GM12878 (cell line): ENCODE measurements around the gene TPCN1. TPM values are rescaled to one million over a fixed set of nuclear protein-coding genes. Genes with fewer than 3 reads are reported as not detected.

Experiments
- BHLHE40 ChIP-seq, 2 experiments: fragments of 450-650 bp in 1 of 2; IDR thresholded peaks; 2 replicates each; pipeline ENCODE4 v1.6.1; 2011 to 2017; ENCODE audit warnings: low read depth in 2 of 2, borderline replicate concordance in 1 of 2, improper control_type of control experiment in 1 of 2, low read length in 1 of 2, mild to moderate bottlenecking in 1 of 2
- CHD2 ChIP-seq: IDR thresholded peaks from 2 replicates; pipeline ENCODE4 v1.6.1; 2011; ENCODE audit warnings: low read depth, low read length, improper control_type of control experiment, borderline replicate concordance
- EED ChIP-seq: sonication (generic); IDR thresholded peaks from 2 replicates; pipeline ENCODE4 v1.6.1; 2016; ENCODE audit warnings: antibody characterized with exemption, low read depth
- HDGF ChIP-seq: fragments of 450-650 bp; IDR thresholded peaks from 2 replicates; pipeline ENCODE4 v1.6.1; 2016; ENCODE audit warnings: antibody characterized with exemption
- IKZF2 ChIP-seq, 2 experiments: fragments of 450-650 bp; IDR thresholded peaks; 2 replicates each; pipeline ENCODE4 v1.6.1; 2017; ENCODE audit warnings: mild to moderate bottlenecking in 2 of 2, moderate library complexity in 2 of 2
- IRF4 ChIP-seq: IDR thresholded peaks from 2 replicates; pipeline ENCODE4 v1.6.1; 2011; ENCODE audit warnings: low read depth, low read length
- MYC ChIP-seq: IDR thresholded peaks from 2 replicates; pipeline ENCODE4 v1.6.1; 2011; ENCODE audit warnings: mild to moderate bottlenecking, low read length, moderate library complexity, inconsistent platforms; ENCODE audit not compliant: insufficient read depth, insufficient replicate concordance, insufficient read length, severe bottlenecking
- PAX5 ChIP-seq: IDR thresholded peaks from 2 replicates; pipeline ENCODE4 v1.6.1; 2011; ENCODE audit warnings: low read depth, low read length, borderline replicate concordance
- POLR2A ChIP-seq: IDR thresholded peaks from 2 replicates; pipeline ENCODE4 v1.6.1; 2011; ENCODE audit warnings: low read depth, mild to moderate bottlenecking, low read length
- RUNX3 ChIP-seq: IDR thresholded peaks from 2 replicates; pipeline ENCODE4 v1.6.1; 2012; ENCODE audit warnings: low read length, inconsistent platforms
- SPI1 ChIP-seq: IDR thresholded peaks from 2 replicates; pipeline ENCODE4 v1.6.1; 2011; ENCODE audit warnings: low read depth, mild to moderate bottlenecking, low read length, moderate library complexity, borderline replicate concordance; ENCODE audit not compliant: insufficient read depth
- STAT1 ChIP-seq: fragments of 450-650 bp; conservative IDR thresholded peaks from 2 replicates; pipeline ENCODE4 v1.6.1; 2014; ENCODE audit warnings: antibody characterized with exemption, mild to moderate bottlenecking
- TBL1XR1 ChIP-seq: IDR thresholded peaks from 2 replicates; pipeline ENCODE4 v1.6.1; 2012; ENCODE audit warnings: low read depth, low read length, improper control_type of control experiment
- YY1 ChIP-seq: IDR thresholded peaks from 2 replicates; pipeline ENCODE4 v1.6.1; 2011; ENCODE audit warnings: low read depth, mild to moderate bottlenecking, low read length
- polyA plus RNA-seq, 11 experiments: library from polyadenylated mRNA; depleted of rRNA in 4 of 11; unstranded in 6 of 11; stranded (reverse) in 5 of 11; fragments of >200 nt; fragmentation: Nextera tagmentation in 4 of 11; fragmentation: Illumina TruSeq in 1 of 11; extraction: Ambion mirVana in 4 of 11; extraction: Trizol in 1 of 11; gene quantifications; 1 replicate in 1 of 11; 2 replicates in 10 of 11; pipeline versions ENCODE4 v1.2.1 to v1.2.3, GENCODE V29; 2011 to 2016; ENCODE audit warnings: inconsistent platforms in 2 of 11, missing spikeins in 2 of 11, low read depth in 1 of 11
- total RNA-seq, 4 experiments: library from RNA; depleted of rRNA in 3 of 4; stranded (reverse); fragments of >200 nt in 3 of 4; fragmentation: Illumina TruSeq in 1 of 4; extraction: Trizol in 1 of 4; gene quantifications; 2 replicates each; pipeline versions ENCODE4 v1.2.1 to v1.2.3, GENCODE V29; 2013 to 2021
- TF ChIP-seq, protein P1 (sequence below): fragments of 450-650 bp; IDR thresholded peaks from 2 replicates; pipeline ENCODE4 v1.6.1; 2016; ENCODE audit warnings: mild to moderate bottlenecking
- TF ChIP-seq, protein P2 (sequence below): IDR thresholded peaks from 2 replicates; pipeline ENCODE4 v1.6.1; 2011; ENCODE audit warnings: mild to moderate bottlenecking, low read depth, low read length, moderate library complexity; ENCODE audit not compliant: insufficient replicate concordance
- TF ChIP-seq, protein P3 (sequence below): fragments of 450-650 bp; IDR thresholded peaks from 2 replicates; pipeline ENCODE4 v1.6.1; 2017; ENCODE audit warnings: low read depth, mild to moderate bottlenecking, moderate library complexity
- TF ChIP-seq, protein P4 (sequence below), 3 experiments: IDR thresholded peaks in 2 of 3; conservative IDR thresholded peaks in 1 of 3; 2 replicates each; pipeline ENCODE4 v1.5.1; 2011; ENCODE audit warnings: low read depth in 3 of 3, low read length in 3 of 3, mild to moderate bottlenecking in 3 of 3, control low read depth in 2 of 3, moderate library complexity in 2 of 3, inconsistent platforms in 1 of 3, mixed read lengths in 1 of 3; ENCODE audit not compliant: control insufficient read depth in 2 of 3, insufficient read depth in 1 of 3; ENCODE audit errors: extremely low read depth in 1 of 3
- TF ChIP-seq, protein P5 (sequence below): fragments of 450-650 bp; IDR thresholded peaks from 2 replicates; pipeline ENCODE4 v1.6.1; 2017; ENCODE audit warnings: mild to moderate bottlenecking, moderate library complexity

Gene TPCN1
- total and polyA plus RNA-seq, 10 of the 15 experiments (the other 5 are each of a cell fraction or from before 2014, with no cell fraction given): 0.79 to 30.9 (median 19.4) TPM

DNA sequence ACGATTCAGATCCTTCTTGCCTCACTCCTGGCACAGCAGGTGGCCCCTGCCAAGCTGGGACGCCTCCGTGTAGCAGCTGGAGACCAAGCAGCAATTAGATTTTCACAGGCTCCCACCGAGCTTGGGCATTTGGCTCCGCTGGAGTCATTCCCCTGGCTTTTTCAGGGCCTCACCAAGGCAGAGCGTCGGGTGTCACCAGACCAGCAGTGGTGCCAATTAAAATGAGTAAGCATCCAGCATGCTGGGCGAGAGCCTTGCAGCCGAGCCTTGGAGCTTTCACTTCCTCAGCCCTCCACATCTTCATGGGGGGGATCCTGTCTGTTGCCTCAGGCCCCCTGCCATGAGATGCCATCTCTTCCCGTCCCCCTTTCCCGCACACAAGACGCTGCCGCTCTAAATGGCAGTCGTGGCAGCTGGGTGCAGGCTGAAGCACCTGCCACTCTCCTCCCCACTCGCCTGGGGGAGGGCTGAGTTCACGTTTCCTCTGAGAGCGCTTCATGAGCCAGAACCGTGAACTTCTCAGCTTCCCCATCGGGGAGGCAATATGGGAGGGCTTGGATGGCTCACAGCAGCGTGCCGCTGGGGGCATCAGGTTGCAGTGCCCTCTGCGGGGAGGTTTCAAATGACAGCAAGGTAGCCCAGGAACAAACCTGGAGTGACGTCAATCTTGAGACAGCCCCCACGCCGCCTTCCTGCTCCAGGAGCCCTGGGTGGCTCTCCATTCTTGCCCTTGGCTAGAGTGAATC, 11.7 kb downstream of the TPCN1 start (continued):
- TF ChIP-seq IKZF2 (IDR thresholded peaks at IDR 0.05) (peak; percentile 32 to 54; a peak in 2 of 4 replicates), POLR2A (peak; percentile 72), MYC (peak; percentile 10), YY1 (peak; percentile 53), STAT1 (no peak), BHLHE40 (IDR thresholded peaks at IDR 0.05; ENCODE audit: borderline replicate concordance in 1 of 2, low read depth in 2 of 2, low read length in 1 of 2) (peak; percentile 79 to 88; a peak in 3 of 4 replicates), EED (peak; percentile 67), HDGF (peak; percentile 96), IRF4 (0 out of 2 replicates have a peak, but pooled peaks have one; percentile 36), RUNX3 (no peak), PAX5 (0 out of 2 replicates have a peak, but pooled peaks have one; percentile 54), SPI1 (peak; percentile 87), CHD2 (peak; percentile 39; the same call in 1 of the 2 replicates), TBL1XR1 (0 out of 2 replicates have a peak, but pooled peaks have one; percentile 13)
- TF ChIP-seq, protein P1, sequence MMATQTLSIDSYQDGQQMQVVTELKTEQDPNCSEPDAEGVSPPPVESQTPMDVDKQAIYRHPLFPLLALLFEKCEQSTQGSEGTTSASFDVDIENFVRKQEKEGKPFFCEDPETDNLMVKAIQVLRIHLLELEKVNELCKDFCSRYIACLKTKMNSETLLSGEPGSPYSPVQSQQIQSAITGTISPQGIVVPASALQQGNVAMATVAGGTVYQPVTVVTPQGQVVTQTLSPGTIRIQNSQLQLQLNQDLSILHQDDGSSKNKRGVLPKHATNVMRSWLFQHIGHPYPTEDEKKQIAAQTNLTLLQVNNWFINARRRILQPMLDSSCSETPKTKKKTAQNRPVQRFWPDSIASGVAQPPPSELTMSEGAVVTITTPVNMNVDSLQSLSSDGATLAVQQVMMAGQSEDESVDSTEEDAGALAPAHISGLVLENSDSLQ: peak; percentile 94
- TF ChIP-seq, protein P2, sequence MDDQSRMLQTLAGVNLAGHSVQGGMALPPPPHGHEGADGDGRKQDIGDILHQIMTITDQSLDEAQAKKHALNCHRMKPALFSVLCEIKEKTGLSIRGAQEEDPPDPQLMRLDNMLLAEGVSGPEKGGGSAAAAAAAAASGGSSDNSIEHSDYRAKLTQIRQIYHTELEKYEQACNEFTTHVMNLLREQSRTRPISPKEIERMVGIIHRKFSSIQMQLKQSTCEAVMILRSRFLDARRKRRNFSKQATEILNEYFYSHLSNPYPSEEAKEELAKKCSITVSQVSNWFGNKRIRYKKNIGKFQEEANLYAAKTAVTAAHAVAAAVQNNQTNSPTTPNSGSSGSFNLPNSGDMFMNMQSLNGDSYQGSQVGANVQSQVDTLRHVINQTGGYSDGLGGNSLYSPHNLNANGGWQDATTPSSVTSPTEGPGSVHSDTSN: peak; percentile 82
- TF ChIP-seq, protein P3, sequence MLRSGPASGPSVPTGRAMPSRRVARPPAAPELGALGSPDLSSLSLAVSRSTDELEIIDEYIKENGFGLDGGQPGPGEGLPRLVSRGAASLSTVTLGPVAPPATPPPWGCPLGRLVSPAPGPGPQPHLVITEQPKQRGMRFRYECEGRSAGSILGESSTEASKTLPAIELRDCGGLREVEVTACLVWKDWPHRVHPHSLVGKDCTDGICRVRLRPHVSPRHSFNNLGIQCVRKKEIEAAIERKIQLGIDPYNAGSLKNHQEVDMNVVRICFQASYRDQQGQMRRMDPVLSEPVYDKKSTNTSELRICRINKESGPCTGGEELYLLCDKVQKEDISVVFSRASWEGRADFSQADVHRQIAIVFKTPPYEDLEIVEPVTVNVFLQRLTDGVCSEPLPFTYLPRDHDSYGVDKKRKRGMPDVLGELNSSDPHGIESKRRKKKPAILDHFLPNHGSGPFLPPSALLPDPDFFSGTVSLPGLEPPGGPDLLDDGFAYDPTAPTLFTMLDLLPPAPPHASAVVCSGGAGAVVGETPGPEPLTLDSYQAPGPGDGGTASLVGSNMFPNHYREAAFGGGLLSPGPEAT: peak; percentile 41; the same call in 1 of the 2 replicates
- TF ChIP-seq, protein P4, sequence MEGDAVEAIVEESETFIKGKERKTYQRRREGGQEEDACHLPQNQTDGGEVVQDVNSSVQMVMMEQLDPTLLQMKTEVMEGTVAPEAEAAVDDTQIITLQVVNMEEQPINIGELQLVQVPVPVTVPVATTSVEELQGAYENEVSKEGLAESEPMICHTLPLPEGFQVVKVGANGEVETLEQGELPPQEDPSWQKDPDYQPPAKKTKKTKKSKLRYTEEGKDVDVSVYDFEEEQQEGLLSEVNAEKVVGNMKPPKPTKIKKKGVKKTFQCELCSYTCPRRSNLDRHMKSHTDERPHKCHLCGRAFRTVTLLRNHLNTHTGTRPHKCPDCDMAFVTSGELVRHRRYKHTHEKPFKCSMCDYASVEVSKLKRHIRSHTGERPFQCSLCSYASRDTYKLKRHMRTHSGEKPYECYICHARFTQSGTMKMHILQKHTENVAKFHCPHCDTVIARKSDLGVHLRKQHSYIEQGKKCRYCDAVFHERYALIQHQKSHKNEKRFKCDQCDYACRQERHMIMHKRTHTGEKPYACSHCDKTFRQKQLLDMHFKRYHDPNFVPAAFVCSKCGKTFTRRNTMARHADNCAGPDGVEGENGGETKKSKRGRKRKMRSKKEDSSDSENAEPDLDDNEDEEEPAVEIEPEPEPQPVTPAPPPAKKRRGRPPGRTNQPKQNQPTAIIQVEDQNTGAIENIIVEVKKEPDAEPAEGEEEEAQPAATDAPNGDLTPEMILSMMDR (IDR thresholded peaks at IDR 0.05 in 2 of 3, conservative IDR thresholded peaks at IDR 0.05 in 1 of 3; ENCODE audit: control insufficient read depth in 2 of 3, extremely low read depth in 1 of 3, insufficient read depth in 1 of 3, low read depth in 3 of 3, low read length in 3 of 3): peak; percentile 34 to 53 (median 51); a peak in 4 of 6 replicates
- TF ChIP-seq, protein P5, sequence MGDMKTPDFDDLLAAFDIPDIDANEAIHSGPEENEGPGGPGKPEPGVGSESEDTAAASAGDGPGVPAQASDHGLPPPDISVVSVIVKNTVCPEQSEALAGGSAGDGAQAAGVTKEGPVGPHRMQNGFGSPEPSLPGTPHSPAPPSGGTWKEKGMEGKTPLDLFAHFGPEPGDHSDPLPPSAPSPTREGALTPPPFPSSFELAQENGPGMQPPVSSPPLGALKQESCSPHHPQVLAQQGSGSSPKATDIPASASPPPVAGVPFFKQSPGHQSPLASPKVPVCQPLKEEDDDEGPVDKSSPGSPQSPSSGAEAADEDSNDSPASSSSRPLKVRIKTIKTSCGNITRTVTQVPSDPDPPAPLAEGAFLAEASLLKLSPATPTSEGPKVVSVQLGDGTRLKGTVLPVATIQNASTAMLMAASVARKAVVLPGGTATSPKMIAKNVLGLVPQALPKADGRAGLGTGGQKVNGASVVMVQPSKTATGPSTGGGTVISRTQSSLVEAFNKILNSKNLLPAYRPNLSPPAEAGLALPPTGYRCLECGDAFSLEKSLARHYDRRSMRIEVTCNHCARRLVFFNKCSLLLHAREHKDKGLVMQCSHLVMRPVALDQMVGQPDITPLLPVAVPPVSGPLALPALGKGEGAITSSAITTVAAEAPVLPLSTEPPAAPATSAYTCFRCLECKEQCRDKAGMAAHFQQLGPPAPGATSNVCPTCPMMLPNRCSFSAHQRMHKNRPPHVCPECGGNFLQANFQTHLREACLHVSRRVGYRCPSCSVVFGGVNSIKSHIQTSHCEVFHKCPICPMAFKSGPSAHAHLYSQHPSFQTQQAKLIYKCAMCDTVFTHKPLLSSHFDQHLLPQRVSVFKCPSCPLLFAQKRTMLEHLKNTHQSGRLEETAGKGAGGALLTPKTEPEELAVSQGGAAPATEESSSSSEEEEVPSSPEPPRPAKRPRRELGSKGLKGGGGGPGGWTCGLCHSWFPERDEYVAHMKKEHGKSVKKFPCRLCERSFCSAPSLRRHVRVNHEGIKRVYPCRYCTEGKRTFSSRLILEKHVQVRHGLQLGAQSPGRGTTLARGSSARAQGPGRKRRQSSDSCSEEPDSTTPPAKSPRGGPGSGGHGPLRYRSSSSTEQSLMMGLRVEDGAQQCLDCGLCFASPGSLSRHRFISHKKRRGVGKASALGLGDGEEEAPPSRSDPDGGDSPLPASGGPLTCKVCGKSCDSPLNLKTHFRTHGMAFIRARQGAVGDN: peak; percentile 93
